Fibroblast of mammary gland (primary cell): Measurements from ENCODE around the gene IQCH.

Experiments used
- DNase-seq: peaks from one replicate; pipeline ENCODE4 v3.0.0-alpha.2; 2010; ENCODE audit warnings: low read depth
- H3K4me3 ChIP-seq: 2 replicates; pipeline ENCODE4 v1.5.1; 2011; ENCODE audit warnings: low read depth, mild to moderate bottlenecking, low read length, moderate library complexity; ENCODE audit not compliant: control insufficient read depth
- TF ChIP-seq, protein P1 (sequence below): conservative IDR thresholded peaks from 2 replicates; pipeline ENCODE4 v1.5.1; 2011; ENCODE audit warnings: low read depth, low read length, inconsistent platforms; ENCODE audit not compliant: control insufficient read depth, insufficient read depth

Gene IQCH

DNA sequence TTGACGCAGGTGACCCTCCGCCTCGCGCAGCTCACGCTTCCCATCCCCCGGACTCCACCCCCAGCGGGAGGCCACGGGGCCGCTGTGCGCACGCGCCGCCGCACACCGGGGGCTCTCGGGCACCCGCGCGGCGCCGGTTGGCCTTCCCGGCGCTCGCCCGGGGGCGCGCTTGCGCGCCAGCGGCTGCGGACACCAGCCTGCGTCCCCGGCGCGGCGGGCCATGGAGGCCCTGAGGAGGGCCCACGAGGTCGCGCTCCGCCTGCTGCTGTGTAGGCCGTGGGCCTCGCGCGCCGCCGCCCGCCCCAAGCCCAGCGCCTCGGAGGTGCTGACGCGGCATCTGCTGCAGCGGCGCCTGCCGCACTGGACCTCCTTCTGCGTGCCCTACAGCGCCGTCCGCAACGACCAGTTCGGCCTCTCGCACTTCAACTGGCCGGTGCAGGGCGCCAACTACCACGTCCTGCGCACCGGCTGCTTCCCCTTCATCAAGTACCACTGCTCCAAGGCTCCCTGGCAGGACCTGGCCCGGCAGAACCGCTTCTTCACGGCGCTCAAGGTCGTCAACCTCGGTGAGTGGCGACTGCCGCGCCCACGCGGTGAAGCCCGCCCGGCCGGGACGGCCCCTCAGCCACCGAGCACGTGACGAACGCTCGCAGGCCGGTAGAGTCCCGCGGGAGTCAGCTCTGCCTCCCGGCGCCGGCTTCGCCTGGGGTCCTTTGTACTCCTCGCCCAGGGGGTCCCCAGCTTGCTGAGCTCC lies 266.6 kb downstream of the IQCH start, which contains the start of gene C15orf61:
Gene C15orf61 (plus strand): TSS at position 103 of the 754 bp plus-strand sequence. CDS start 118 bp downstream, at position 221.
- DNase-seq: peak; percentile 67
- peak within 1 kb of the TSS; percentile 75 for H3K4me3 ChIP-seq
- TF ChIP-seq, protein P1, sequence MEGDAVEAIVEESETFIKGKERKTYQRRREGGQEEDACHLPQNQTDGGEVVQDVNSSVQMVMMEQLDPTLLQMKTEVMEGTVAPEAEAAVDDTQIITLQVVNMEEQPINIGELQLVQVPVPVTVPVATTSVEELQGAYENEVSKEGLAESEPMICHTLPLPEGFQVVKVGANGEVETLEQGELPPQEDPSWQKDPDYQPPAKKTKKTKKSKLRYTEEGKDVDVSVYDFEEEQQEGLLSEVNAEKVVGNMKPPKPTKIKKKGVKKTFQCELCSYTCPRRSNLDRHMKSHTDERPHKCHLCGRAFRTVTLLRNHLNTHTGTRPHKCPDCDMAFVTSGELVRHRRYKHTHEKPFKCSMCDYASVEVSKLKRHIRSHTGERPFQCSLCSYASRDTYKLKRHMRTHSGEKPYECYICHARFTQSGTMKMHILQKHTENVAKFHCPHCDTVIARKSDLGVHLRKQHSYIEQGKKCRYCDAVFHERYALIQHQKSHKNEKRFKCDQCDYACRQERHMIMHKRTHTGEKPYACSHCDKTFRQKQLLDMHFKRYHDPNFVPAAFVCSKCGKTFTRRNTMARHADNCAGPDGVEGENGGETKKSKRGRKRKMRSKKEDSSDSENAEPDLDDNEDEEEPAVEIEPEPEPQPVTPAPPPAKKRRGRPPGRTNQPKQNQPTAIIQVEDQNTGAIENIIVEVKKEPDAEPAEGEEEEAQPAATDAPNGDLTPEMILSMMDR: no peak

DNA sequence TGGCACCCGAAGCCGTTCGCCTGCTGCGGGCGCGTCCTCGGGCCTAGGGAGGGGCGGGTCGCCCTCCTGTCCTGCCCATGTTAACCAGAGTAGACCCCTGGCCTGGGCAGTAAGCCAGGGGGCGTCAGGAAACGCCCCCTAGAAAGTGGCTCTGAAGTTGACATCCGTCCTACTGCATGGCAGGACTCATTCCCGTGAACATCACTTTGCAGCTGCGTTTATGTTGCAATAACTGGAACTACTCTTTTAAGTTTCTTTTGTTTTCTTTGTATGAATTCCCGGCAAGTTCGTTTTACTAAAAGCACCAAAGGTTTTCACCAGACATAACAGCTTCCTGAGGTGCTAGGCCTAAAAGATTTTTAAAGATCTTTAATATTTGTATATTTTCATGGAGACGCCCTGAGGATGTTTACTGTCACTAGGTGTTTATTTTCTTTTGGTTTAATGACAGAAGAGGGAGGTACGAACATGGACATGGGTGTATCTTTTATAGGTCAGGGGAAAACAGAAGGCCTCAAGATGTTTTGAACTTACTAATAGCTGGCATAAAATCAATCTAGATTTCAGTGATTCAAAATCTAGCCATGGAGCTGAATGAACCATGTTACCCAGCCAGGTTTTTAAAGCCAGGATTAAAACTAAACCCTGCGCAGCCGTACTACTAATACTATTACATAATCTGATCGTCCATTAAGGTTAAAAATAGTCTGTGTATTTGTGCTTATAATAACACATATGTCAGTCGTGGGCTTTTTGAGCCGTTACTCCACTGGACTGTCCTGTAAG lies 267.4 kb downstream of the IQCH start:
- H3K4me3 ChIP-seq: peak overlapping the region; percentile 67
- TF ChIP-seq, protein P1: no peak
- peak; percentile 77 for DNase-seq

DNA sequence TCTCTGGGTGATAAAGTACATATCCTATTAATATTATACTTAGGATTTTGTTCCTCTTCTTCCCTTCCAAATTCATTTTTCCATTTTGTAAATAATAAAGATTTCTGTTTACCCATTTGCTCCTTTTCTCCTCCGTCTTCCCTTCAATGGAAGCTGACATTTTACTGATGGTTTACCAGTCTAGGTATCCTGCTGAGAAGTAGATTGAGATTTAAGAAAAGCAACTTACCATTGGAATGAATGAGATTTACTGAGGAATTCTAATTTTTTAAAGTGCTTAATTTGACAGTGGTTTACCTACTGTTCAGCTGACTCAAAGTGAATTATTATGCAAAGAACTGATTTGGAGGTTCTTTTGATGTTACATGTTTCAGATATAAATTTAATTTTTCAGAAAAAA lies 268.7 kb downstream of the IQCH start:
- H3K4me3 ChIP-seq: peak overlapping the region; percentile 15
- no peak for DNase-seq
- TF ChIP-seq, protein P1: no peak

DNA sequence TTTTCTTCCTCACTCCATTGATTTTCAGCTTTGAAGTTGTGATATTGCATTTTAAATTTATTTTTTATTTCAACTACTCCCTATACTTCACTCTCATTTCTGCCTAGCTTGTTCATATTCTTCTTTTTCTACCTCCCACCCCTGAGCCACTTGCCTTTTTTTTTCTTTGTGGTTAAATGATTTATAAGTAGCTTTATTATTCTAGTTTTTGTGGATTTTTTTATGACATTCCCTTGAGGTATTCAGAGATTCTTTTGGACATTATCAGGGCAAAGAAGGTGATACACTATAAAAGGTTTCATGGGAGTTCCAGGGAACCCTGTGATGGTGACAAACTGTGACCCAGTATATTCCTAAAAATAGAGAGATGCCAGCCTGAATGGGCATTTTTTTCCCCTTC lies 269.6 kb downstream of the IQCH start:
- H3K4me3 ChIP-seq: no peak overlapping the region
- TF ChIP-seq, protein P1: no peak
- DNase-seq: no peak

DNA sequence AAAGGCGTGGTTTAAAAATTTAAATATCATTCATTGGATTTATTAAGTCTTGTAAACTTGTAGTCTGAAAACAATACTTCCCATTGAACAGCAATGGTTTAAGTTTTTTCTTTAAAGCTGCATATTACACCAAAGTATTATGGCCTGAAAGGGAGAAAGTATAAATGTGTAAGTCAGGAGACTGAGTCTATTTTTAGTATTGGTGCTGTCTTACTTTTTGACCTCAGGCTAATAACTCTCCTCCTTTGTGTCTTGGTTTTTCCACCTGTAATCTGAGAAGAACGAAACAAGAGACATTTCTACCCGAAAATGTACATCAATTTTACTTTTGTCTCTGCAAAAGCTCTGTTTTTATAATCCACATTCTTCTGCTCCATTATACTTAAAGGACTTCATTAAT lies 273.9 kb downstream of the IQCH start:
- TF ChIP-seq, protein P1: no peak
- DNase-seq: no peak
- no peak overlapping the region for H3K4me3 ChIP-seq

DNA sequence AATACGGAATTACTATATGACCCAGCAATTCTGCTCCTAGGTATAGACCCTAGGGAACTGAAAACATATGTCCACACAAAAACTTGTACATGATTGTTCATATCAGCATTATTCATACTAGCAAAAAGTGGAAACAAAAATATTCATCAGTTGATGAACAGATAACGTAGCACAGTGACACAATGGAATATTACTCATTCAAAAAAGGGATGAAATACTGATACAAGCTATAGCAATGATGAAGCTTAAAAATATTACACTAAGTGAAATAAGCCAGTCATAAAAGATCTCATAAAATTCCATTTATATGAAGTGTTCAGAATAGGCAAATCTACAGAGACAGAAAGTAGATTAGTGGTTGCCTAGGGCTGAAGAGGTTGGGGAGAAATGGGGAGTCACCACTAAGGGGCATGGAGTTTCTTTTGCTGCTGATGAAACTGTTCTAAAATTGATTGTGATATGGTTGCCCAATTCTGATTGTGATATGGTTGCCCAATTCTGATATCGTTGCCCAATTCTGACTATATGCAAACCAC lies 276.9 kb downstream of the IQCH start:
- H3K4me3 ChIP-seq: no peak overlapping the region
- peak; percentile 70 for DNase-seq
- TF ChIP-seq, protein P1: no peak
